Measurements from ENCODE around the gene DGKZ. TPM values are rescaled to one million over a fixed set of nuclear protein-coding genes. Genes with fewer than 3 reads are reported as not detected.

DGKZ gene
- total and polyA plus RNA-seq, 12 donors = 12.4 to 160 (median 44.0) TPM

DNA sequence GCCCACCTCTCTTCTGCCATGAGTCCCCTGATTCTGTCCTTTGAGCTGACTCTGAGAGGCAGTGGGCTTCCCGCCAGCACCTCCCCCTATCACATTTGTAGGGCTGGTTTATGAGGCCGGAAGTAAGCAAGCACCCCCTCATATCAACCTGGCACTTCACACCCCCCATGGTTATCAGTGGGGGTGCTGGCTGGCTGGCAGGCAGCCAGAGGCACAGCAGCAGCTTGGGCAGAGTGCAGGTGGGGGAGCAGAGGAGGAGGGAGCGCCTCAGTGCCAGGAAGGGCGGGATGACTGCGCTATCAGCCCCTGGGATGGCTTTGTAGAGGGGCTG is 67.2 kb downstream of the DGKZ start:
- DNase-seq = no peak
- Histone ChIP-seq H3K27me3 (no peaks in the 10 kb centered on the region), H3K9me3 (replicated peaks in 1 of 3) (no peaks in the 10 kb centered on the region), H3K27ac (no peak overlapping the region), H3K36me3 (replicated peaks in 1 of 2) (peaks cover 0 to 26% of the 10 kb centered on the region in 2 donors), H3K4me3 (no peak overlapping the region), H3K4me1 (replicated peaks in 1 of 2) (no peaks in the 10 kb centered on the region)
- TF ChIP-seq POLR2A (IDR thresholded peaks at IDR 0.05) = no peak
- TF ChIP-seq, protein P1, sequence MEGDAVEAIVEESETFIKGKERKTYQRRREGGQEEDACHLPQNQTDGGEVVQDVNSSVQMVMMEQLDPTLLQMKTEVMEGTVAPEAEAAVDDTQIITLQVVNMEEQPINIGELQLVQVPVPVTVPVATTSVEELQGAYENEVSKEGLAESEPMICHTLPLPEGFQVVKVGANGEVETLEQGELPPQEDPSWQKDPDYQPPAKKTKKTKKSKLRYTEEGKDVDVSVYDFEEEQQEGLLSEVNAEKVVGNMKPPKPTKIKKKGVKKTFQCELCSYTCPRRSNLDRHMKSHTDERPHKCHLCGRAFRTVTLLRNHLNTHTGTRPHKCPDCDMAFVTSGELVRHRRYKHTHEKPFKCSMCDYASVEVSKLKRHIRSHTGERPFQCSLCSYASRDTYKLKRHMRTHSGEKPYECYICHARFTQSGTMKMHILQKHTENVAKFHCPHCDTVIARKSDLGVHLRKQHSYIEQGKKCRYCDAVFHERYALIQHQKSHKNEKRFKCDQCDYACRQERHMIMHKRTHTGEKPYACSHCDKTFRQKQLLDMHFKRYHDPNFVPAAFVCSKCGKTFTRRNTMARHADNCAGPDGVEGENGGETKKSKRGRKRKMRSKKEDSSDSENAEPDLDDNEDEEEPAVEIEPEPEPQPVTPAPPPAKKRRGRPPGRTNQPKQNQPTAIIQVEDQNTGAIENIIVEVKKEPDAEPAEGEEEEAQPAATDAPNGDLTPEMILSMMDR (IDR thresholded peaks at IDR 0.05) = no peak
- 95 to 100% (median 96%) methylated on average over 3 to 5 of the region's 5 CpGs for WGBS, 4 donors
- intact Hi-C loops (cut with DNase I) = no loop called here

DNA sequence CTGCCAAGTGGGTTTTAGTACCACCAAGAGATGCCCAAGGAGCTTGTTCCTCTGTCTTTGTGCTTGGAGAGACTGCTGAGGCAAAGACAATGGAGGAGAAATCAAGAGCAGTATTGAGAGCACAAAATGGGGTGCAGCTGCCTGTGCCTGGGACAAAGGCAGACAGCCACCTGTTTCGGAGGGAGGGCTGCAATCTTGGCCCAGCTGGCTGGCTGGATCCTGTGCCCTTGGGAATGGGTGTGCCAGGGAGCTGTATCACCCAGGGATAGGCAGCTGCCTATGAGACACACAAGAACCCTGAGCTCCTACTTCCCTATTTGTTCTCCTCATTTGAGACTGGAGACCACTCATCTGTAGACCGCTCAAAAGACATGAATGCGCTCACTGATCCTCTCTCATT is 67.6 kb downstream of the DGKZ start:
- Histone ChIP-seq H3K36me3 (replicated peaks in 1 of 2) (peaks cover 0 to 22% of the 10 kb centered on the region in 2 donors), H3K27ac (no peak overlapping the region), H3K4me3 (no peak overlapping the region), H3K9me3 (replicated peaks in 1 of 3) (no peaks in the 10 kb centered on the region), H3K4me1 (replicated peaks in 1 of 2) (no peaks in the 10 kb centered on the region), H3K27me3 (no peaks in the 10 kb centered on the region)
- 61 to 65% (median 63%) methylated on average over 3 of the region's 3 CpGs for WGBS, 4 donors
- no peak for DNase-seq
- no peak for TF ChIP-seq POLR2A (IDR thresholded peaks at IDR 0.05)
- TF ChIP-seq, protein P1 (IDR thresholded peaks at IDR 0.05) = no peak
- intact Hi-C loops (cut with DNase I) = no loop called here

DNA sequence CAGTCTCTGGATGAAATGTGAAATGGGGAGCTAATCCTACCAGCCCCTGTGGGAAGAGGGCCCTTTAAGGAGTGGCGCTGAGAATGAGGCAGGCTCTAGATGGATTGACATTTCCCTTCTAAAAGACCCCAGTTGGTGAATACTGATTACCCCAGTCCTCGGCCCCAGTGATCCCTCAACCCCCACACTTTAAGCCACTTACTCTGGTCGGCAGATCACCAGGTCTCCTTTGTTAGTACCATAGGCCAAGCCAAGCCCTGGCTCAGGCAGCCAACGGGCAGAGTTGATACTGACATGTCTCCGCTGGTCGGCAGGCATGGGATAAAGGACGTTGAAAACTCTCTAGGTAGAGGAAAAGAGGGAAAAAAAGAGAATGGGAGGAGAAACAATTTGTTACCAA is 70.4 kb downstream of the DGKZ start:
- Histone ChIP-seq H3K4me3 (no peak overlapping the region), H3K36me3 (replicated peaks in 1 of 2) (peaks cover 0 to 29% of the 10 kb centered on the region in 2 donors), H3K27ac (no peak overlapping the region), H3K27me3 (no peaks in the 10 kb centered on the region), H3K4me1 (replicated peaks in 1 of 2) (no peaks in the 10 kb centered on the region), H3K9me3 (replicated peaks in 1 of 3) (no peaks in the 10 kb centered on the region)
- 84 to 90% (median 88%) methylated on average over 7 of the region's 7 CpGs for WGBS, 4 donors
- peak in 1 of 7 donors; percentile 47 for DNase-seq
- TF ChIP-seq, protein P1 (IDR thresholded peaks at IDR 0.05) = no peak
- no peak for TF ChIP-seq POLR2A (IDR thresholded peaks at IDR 0.05)
- intact Hi-C loops (cut with DNase I) = no loop called here

DNA sequence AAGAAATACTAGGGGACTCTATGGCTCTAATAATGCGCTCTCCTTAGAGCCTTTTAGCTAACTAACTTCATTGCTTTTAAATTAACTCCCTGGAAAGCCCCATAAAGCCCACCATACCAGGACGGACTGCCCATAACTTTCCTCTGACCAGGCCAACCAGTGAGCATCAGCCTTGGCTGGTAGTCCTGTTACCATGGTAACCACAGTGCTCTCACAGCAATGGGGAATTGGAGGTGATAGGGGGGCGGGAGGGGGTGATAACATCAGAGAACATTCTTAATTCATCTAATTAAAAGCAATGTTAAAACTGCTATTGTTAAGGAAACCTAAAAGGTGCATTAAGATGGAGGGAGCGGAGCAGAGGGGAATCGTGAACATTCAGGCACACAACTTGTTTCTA is 71.5 kb downstream of the DGKZ start:
- intact Hi-C loops (cut with DNase I) = no loop called here
- peak in 1 of 7 donors; percentile 53 for DNase-seq
- Histone ChIP-seq H3K36me3 (replicated peaks in 1 of 2) (peaks cover 0 to 29% of the 10 kb centered on the region in 2 donors), H3K27ac (no peak overlapping the region), H3K4me3 (no peak overlapping the region), H3K9me3 (replicated peaks in 1 of 3) (no peaks in the 10 kb centered on the region), H3K4me1 (replicated peaks in 1 of 2) (no peaks in the 10 kb centered on the region), H3K27me3 (no peaks in the 10 kb centered on the region)
- TF ChIP-seq, protein P1 (IDR thresholded peaks at IDR 0.05) = no peak
- WGBS, 4 donors = 90 to 94% (median 93%) methylated on average over 5 of the region's 5 CpGs
